Skeletal muscle tissue (tissue), 4 donors: ENCODE results near the gene PLIN3. TPM values are rescaled to one million over a fixed set of nuclear protein-coding genes. Genes with fewer than 3 reads are reported as not detected.
"Not testable (repeated sequence)": the region's sequence is repeated elsewhere in the genome, so short reads cannot be mapped to it uniquely, and the experiment has no call there.

Source experiments
- H3K27ac ChIP-seq: one replicate; pipeline ENCODE4 v1.7.0; 2013; ENCODE audit warnings: mild to moderate bottlenecking, low read depth, low read length, inconsistent platforms
- H3K27me3 ChIP-seq, 3 donors: one replicate each; pipeline ENCODE4 v1.7.0; 2013; ENCODE audit warnings: low read length in 3 of 3; ENCODE audit not compliant: control insufficient read depth in 3 of 3, insufficient read depth in 3 of 3
- H3K36me3 ChIP-seq, 3 donors: one replicate each; pipeline ENCODE4 v1.7.0; 2013; ENCODE audit warnings: low read length in 3 of 3; ENCODE audit not compliant: control insufficient read depth in 3 of 3, insufficient read depth in 3 of 3
- H3K4me1 ChIP-seq, 3 donors: one replicate each; pipeline ENCODE4 v1.7.0; 2013; ENCODE audit warnings: low read length in 3 of 3, mild to moderate bottlenecking in 3 of 3; ENCODE audit not compliant: control insufficient read depth in 3 of 3, insufficient read depth in 3 of 3
- H3K4me3 ChIP-seq, 3 donors: one replicate each; pipeline ENCODE4 v1.7.0; 2013; ENCODE audit warnings: low read length in 3 of 3
- H3K9ac ChIP-seq, 3 donors: one replicate each; pipeline ENCODE4 v1.7.0; 2013; ENCODE audit warnings: low read length in 3 of 3, mild to moderate bottlenecking in 3 of 3, moderate library complexity in 2 of 3, low read depth in 1 of 3
- H3K9me3 ChIP-seq, 3 donors: one replicate each; pipeline ENCODE4 v1.7.0; 2013; ENCODE audit warnings: low read length in 3 of 3; ENCODE audit not compliant: control insufficient read depth in 3 of 3
- total RNA-seq: library from RNA; depleted of rRNA; stranded (reverse); fragments of >200 nt; gene quantifications from one replicate; pipeline ENCODE4 v1.2.3, GENCODE V29; 2014
- donor health status: Osteomylitis.

PLIN3 gene
- total RNA-seq, 1 donor from 2014 or later, result 55.3 TPM

- H3K36me3 ChIP-seq, result no peaks in the 10 kb centered on the region
- no peaks in the 10 kb centered on the region for H3K27me3 ChIP-seq
- no peaks in the 10 kb centered on the region for H3K9me3 ChIP-seq
- no peak overlapping the region for H3K9ac ChIP-seq
- peaks cover 12 to 14% (median 14%) of the 10 kb centered on the region in 3 donors for H3K4me1 ChIP-seq
- H3K27ac ChIP-seq, result no peak overlapping the region
- no peak overlapping the region for H3K4me3 ChIP-seq
Observed at GRCh38 chr19:4870025-4870700, 2.7 kb upstream of the PLIN3 start.

GRCh38 chr19:4868286-4868834 lies 893 bp upstream of the PLIN3 start:
- Histone ChIP-seq H3K4me1 (peaks cover 12 to 14% (median 14%) of the 10 kb centered on the region in 3 donors), H3K36me3 (peaks cover 0 to 2% (median 0%) of the 10 kb centered on the region in 3 donors), H3K4me3 (no peak overlapping the region), H3K27me3 (no peaks in the 10 kb centered on the region), H3K9me3 (no peaks in the 10 kb centered on the region), H3K9ac (peak overlapping the region in 1 of 3 donors; percentile 83), H3K27ac (peak overlapping the region; percentile 86)

- peaks cover 10 to 14% (median 14%) of the 10 kb centered on the region in 3 donors for H3K4me1 ChIP-seq
- peak overlapping the region; percentile 83 to 89 (median 89) for H3K9ac ChIP-seq
Observed at GRCh38 chr19:4866595-4867424, 657 bp downstream of the PLIN3 start.

GRCh38 chr19:4861147-4861546 lies 6.3 kb downstream of the PLIN3 start:
- no peaks in the 10 kb centered on the region for H3K9me3 ChIP-seq
- peaks cover 0 to 1% (median under 1%) of the 10 kb centered on the region in 3 donors for H3K4me1 ChIP-seq
- H3K4me3 ChIP-seq, result no peak overlapping the region
- no peak overlapping the region for H3K27ac ChIP-seq
- no peak overlapping the region for H3K9ac ChIP-seq
- H3K27me3 ChIP-seq, result no peaks in the 10 kb centered on the region
- peaks cover 19 to 24% (median 22%) of the 10 kb centered on the region in 3 donors for H3K36me3 ChIP-seq

More at GRCh38 chr19:4866595-4867424, 657 bp downstream of the PLIN3 start:
- Histone ChIP-seq H3K27ac (peak overlapping the region; percentile 86), H3K27me3 (no peaks in the 10 kb centered on the region), H3K9me3 (no peaks in the 10 kb centered on the region), H3K4me3 (peak overlapping the region; percentile 83 to 87 (median 84)), H3K36me3 (peaks cover 0 to 2% (median 0%) of the 10 kb centered on the region in 3 donors)

- no peak overlapping the region for H3K9ac ChIP-seq
- no peaks in the 10 kb centered on the region for H3K9me3 ChIP-seq
- peaks cover 27 to 30% (median 29%) of the 10 kb centered on the region in 3 donors for H3K36me3 ChIP-seq
- H3K27ac ChIP-seq, result no peak overlapping the region
- H3K4me1 ChIP-seq, result peaks cover 0 to 2% (median 0%) of the 10 kb centered on the region in 3 donors
- H3K4me3 ChIP-seq, result no peak overlapping the region
- no peaks in the 10 kb centered on the region for H3K27me3 ChIP-seq
Observed at GRCh38 chr19:4859697-4860096, 7.8 kb downstream of the PLIN3 start.

- not testable (repeated sequence) for H3K27ac ChIP-seq, H3K9me3 ChIP-seq, H3K4me3 ChIP-seq, H3K4me1 ChIP-seq, H3K9ac ChIP-seq, H3K27me3 ChIP-seq
- H3K36me3 ChIP-seq, result peaks cover 38 to 40% (median 39%) of the 10 kb centered on the region in 3 donors
Observed at GRCh38 chr19:4856468-4856867, 11.0 kb downstream of the PLIN3 start.

- peaks cover 26 to 35% (median 31%) of the 10 kb centered on the region in 3 donors for H3K36me3 ChIP-seq
- H3K4me3 ChIP-seq, H3K4me1 ChIP-seq, H3K9me3 ChIP-seq, H3K27ac ChIP-seq, H3K9ac ChIP-seq, H3K27me3 ChIP-seq: not testable (repeated sequence)
Observed at GRCh38 chr19:4853506-4853905, 14.0 kb downstream of the PLIN3 start.

GRCh38 chr19:4852484-4852883 lies 15.0 kb downstream of the PLIN3 start:
- Histone ChIP-seq H3K4me1 (peaks cover 0 to 2% (median 0%) of the 10 kb centered on the region in 3 donors), H3K27ac (no peak overlapping the region), H3K9ac (no peak overlapping the region), H3K4me3 (no peak overlapping the region), H3K27me3 (no peaks in the 10 kb centered on the region), H3K9me3 (no peaks in the 10 kb centered on the region), H3K36me3 (peaks cover 29 to 41% (median 34%) of the 10 kb centered on the region in 3 donors)

GRCh38 chr19:4851551-4852290 lies 15.7 kb downstream of the PLIN3 start:
- H3K27me3 ChIP-seq, result no peaks in the 10 kb centered on the region
- H3K36me3 ChIP-seq, result peaks cover 27 to 40% (median 33%) of the 10 kb centered on the region in 3 donors
- no peak overlapping the region for H3K27ac ChIP-seq
- no peak overlapping the region for H3K4me3 ChIP-seq
- peaks cover 0 to 2% (median 0%) of the 10 kb centered on the region in 3 donors for H3K4me1 ChIP-seq
- no peak overlapping the region for H3K9ac ChIP-seq
- no peaks in the 10 kb centered on the region for H3K9me3 ChIP-seq
